ENCODE results near the gene ELMO1.

DNA sequence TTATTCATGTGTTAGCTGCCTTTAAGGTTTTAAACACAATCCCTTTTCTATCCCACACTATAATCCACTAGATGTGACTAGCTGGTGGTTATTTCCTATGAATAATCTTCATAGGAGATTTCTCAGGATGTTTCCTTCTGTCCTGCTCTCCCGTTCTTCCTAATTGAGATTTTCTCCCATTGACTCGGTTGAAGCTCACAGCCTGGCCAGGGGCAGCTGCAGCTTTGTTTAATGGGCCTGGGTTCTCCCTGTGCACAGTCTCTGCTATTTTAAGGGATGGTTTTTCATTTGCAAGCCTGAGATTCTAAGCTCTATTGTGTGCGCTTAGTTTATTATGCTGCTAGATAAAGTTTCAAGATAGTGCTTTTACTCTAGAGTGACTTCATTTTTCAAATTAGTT lies 441.0 kb downstream of the ELMO1 start:
- TF ChIP-seq POLR2A (IDR thresholded peaks at IDR 0.05; ENCODE audit: low read length): no peak
- TF ChIP-seq GATA1 (IDR thresholded peaks at IDR 0.05; ENCODE audit: low read depth, low read length): no peak
